NB4 (cell line): ENCODE measurements around the gene SLC5A10.

Experiments used
- CTCF ChIP-seq: IDR thresholded peaks from one replicate; pipeline ENCODE4 v1.5.1; 2012; ENCODE audit warnings: low read depth, low read length
- MAX ChIP-seq: IDR thresholded peaks from 2 replicates; pipeline ENCODE4 v1.6.1; 2011; ENCODE audit warnings: low read depth, low read length
- MYC ChIP-seq: IDR thresholded peaks from 2 replicates; pipeline ENCODE4 v1.6.1; 2011; ENCODE audit warnings: low read depth, low read length
- POLR2A ChIP-seq: IDR thresholded peaks from 2 replicates; pipeline ENCODE4 v1.6.1; 2011; ENCODE audit warnings: mild to moderate bottlenecking; ENCODE audit not compliant: insufficient read length; ENCODE audit errors: extremely low read depth

- TF ChIP-seq POLR2A = no peak
- no peak for TF ChIP-seq CTCF
- TF ChIP-seq MAX = no peak
- TF ChIP-seq MYC = no peak
Observed at GRCh38 chr17:19023209-19023999, 71.4 kb downstream of the SLC5A10 start.
